Spleen (tissue), 7 donors: ENCODE measurements around the gene UBIAD1.

ENCODE experiments used
- CTCF ChIP-seq, 11 experiments: fragments of 200-600 bp in 7 of 11; fragments of 450-650 bp in 4 of 11; sonication (generic) in 4 of 11; IDR thresholded peaks in 8 of 11; conservative IDR thresholded peaks in 3 of 11; 1 replicate in 7 of 11; 2 replicates in 4 of 11; pipeline versions ENCODE4 v1.4.0 to v1.8.0; 2016 to 2021; ENCODE audit warnings: antibody characterized with exemption in 11 of 11, inconsistent platforms in 4 of 11, mild to moderate bottlenecking in 1 of 11
- POLR2A ChIP-seq, 3 donors: fragments of 450-650 bp; IDR thresholded peaks; one replicate each; pipeline ENCODE4 v1.5.1; 2017; ENCODE audit warnings: antibody characterized with exemption in 3 of 3, mild to moderate bottlenecking in 1 of 3
- POLR2AphosphoS5 ChIP-seq, 3 donors: sonication (generic); formaldehyde crosslinking; IDR thresholded peaks; one replicate each; pipeline ENCODE4 v1.5.1; 2017; ENCODE audit warnings: antibody characterized with exemption in 3 of 3
- donor health status: DM: no; HTN: no; CAD: no; lungs with moderate emphysema.
- donor health status: DM: no; HTN: no; CAD: no.
- donor health status: DM: no; HTN: no; CAD: no.

GRCh38 chr1:11335417-11336056 lies 62.5 kb downstream of the UBIAD1 start:
- TF ChIP-seq POLR2AphosphoS5 (IDR thresholded peaks at IDR 0.05) (no peak), POLR2A (IDR thresholded peaks at IDR 0.05) (no peak), CTCF (IDR thresholded peaks at IDR 0.05 in 8 of 11, conservative IDR thresholded peaks at IDR 0.05 in 3 of 11) (no peak)
